Glomerular visceral epithelial cell (primary cell): ENCODE measurements around the gene SSR4.
"Not testable (repeated sequence)": the region's sequence is repeated elsewhere in the genome, so short reads cannot be mapped to it uniquely, and the experiment has no call there.

Experiments
- DNase-seq: peaks from one replicate; pipeline ENCODE4 v3.0.0-alpha.2; 2016; ENCODE audit errors: extremely low spot score

Gene SSR4

DNA sequence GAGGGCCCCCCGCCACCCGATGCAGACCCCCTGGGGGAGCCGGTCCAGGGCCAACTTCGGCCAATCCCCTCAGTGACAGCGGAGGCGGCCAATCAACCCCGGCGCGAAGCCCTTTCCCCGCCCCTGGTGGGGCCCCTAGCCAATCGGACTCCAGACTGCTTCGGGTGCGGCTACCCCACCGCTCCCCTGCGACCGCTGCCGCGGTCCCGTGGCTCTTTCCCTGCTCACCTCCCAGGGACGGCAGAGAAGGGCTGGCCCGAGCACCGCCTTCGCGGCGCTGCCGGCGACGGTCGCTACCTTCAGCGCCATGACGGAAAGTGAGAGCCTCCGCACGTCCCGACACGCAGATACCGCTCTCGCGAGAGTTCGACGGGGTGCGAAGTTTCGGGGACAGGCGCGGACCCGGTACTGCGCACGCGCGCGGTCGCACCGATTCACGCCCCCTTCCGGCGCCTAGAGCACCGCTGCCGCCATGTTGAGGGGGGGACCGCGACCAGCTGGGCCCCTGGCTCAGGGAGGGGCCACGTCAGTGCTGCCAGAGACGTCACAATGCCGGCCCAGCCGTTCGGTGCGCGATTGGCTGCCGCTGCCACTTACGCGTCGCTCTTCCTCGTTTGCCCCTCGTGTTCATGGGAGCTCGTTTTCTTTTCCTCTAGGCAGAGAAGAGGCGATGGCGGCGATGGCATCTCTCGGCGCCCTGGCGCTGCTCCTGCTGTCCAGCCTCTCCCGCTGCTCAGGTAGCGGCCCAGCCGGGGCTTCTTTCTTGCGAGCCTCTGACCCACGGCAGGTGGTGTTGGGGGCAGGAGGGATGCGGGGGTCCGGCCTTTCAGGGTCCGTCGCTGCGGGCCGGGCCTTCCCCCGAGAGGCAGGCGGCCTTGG, at the start of gene SSR4, which contains the start of gene IDH3G:
SSR4 (plus strand) TSS at position 651 of the 879 bp plus-strand sequence; CDS start at position 671, 20 bp downstream.
IDH3G (minus strand) TSS at position 358 of the 879 bp plus-strand sequence; CDS start at position 309, 49 bp downstream.
- DNase-seq: peak; percentile 94

DNA sequence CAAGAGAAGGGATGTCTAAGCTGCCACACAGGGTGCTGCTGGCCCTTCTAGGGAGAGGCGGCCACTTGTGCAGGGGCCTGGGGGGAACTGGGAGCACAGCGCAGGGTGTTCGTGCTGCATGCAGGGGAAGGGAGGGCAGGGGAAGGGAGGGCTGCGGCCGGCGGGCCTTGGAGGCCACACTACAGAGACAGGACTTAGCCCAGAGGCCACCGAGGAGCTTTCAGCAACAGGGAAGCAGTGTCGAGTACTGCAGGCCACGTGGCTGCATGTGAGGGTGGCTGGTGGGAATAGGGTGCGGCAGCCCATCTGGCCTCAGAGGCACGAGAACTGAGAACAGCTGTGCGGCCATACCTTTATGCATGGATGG, 49.4 kb upstream of the SSR4 start:
- DNase-seq: not testable (repeated sequence)

DNA sequence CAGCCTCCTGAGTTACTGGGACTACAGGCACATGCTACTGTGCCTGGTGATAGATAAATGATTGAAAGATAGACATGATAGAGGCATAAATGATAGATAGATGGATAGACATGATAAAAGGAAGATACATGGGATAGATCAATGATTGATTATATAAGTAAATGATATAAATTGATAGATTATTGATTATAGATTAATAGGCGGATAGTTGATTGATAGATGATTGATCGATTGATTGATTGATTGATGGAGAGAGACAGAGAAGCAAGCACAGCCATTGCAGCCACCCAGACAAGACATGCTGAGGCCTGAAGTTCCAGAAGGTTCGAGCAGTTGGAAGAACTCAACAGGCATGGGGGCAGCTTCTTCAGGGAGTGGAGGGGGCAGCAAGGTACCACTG, 48.1 kb upstream of the SSR4 start:
- DNase-seq: no peak

DNA sequence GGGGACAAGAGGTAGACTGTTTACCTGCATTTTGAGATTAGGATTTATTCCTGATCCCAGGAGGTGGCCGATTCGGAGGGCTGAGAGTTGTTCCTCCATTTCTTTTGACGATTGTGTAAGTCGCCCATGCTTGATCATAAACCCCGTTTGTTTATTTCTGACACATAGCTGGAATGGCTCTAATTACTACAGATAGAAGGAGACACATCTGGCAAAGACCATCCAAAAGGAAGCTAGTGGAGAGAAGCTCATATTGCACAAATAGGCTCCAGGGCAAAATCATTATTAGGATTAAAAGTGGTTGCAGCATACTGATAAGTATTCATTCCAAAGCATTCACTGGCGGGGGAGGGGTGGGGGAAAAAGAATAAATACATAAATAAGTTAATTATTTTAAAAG, 47.5 kb upstream of the SSR4 start:
- not testable (repeated sequence) for DNase-seq

DNA sequence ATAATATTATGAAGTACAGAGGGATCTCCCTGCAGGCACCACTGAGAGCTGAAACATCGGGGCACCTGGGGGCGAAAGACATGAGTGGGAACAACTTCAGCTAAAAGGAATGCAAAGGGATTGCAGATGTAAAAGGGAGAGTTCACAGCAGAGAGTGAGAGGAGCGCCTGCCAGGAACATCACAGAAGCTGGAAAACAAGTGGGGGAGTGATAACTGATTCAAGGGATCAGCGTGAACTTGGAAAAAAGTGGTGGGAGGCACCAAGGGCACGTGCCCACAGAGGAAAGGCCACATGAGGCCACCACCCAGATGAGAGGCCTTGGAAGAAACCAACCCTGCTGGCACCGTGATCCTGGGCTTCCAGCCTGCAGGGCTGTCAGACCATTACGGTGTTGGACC, 45.5 kb upstream of the SSR4 start:
- DNase-seq: not testable (repeated sequence)

DNA sequence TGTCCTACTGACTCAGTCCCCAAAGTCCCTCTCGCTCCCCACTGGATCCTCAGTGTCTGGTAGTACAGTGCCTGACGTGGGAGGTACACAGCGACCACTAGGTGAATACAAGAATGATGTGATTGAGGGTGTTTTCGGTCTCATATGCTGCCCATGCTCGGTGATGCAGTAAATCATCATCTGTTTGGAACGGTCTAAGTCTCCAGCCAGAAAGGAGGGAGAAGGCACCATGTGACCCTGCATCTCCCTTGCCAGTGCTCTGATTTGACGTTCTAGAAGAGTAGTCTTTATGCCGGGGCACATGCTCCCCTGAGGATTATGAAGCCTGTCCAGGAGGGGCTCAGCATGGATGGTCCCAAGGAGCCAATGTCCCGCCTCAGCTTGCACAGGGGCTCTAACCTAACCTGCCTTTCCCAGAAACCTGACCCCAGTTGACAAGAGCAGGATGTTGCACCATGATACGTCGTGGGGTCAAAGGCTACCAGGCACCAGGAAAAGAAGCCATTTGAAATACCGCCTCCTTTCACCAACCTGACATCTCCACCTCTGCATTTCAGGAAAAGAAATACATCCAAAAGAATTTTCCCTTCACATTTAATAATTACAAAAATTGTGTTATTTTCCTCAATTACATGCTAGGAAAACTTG, 44.2 kb upstream of the SSR4 start:
- no peak for DNase-seq

DNA sequence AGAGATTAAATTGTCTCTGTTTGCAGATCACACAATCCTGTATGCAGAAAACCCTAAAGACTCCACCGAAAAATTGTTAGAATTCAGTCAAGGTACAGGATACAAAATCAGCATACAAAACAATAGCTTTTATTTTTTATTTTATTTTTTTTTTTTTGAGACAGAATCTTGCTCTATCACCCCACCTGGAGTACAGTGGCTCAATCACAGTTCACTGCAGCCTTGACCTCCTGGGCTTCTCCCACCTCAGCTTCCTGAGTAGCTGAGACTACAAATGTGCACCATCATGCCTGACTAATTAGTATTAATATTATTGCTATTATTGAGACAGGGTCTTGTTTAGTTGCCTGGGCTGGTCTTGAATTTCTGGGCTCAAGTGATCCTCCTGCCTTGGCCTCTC, 39.3 kb upstream of the SSR4 start:
- DNase-seq: no peak

DNA sequence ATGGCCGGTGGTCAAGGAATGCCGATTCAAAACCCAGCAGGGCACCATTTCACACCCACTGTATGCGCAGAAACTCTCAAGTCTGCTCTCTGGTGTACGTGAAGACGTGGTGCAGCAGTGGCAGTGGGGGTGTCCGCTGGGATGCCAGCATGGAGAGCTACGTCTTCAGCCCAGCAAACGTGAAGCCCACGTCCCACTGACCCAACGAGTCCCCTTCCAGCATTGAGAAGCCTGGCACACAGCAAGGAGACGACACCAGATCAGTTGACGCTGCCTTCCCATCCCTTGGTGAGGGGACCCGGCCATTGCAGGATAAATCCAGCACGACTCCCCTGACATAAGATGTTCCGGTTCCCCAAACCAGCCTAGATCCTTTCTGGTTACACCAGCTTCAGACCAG, 32.6 kb upstream of the SSR4 start:
- no peak for DNase-seq

DNA sequence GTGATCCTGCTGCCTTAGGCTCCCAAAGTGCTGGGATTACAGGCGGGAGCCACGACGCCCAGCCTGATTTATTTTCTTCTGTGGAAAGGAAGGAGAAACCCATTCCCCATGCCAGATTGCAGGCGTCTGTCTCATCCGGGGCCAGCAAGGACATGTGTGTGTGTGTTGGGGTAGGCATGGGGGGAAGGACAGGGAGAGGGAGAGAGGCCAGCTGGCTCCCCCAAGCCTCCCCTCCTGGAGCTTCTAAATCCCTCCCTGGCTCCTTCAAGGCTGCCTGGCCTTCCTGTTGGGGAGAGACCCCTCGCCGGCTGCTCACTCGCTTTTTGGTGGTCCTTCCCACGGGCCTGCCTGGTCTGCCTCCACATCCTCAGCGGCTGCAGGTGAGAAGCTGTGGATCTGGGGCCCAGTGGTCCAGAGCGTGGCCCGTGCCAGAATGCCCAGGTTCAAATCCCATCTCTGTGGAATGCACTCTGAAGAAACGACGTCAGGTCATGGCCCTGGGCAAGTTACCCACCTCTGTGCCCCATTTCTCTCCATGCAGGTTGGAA, 31.8 kb upstream of the SSR4 start:
- DNase-seq: no peak

DNA sequence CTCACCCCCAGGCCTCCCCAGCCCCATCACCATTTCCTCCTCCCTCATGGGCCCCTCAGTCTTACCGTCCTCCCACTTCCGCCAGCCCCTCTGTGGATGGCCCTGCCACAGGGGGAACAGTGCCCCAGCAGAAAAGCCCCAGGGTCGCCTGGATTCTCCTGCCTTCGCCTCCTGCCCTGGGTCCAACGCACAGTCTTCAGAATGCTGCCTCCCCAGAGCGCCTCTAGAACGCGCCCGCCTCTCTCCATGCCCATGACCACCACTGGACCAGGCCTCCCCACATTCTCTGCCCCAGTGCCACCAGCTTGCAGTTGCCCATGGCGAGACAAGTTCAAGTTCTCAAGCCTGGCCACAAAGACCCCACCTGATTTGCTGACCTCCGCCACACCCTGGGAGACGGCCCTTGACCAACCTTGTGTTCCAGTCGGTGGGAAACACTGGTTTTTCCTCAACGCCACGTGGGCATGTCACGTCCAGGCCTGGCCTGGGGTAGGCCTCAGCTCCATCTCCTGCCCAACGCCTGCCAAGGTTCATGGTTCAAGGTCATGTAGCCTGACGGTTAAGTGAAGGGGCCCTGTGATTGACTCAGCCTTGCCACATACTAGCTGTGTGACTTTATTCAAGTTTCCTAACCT, 31.1 kb upstream of the SSR4 start:
- DNase-seq: no peak

DNA sequence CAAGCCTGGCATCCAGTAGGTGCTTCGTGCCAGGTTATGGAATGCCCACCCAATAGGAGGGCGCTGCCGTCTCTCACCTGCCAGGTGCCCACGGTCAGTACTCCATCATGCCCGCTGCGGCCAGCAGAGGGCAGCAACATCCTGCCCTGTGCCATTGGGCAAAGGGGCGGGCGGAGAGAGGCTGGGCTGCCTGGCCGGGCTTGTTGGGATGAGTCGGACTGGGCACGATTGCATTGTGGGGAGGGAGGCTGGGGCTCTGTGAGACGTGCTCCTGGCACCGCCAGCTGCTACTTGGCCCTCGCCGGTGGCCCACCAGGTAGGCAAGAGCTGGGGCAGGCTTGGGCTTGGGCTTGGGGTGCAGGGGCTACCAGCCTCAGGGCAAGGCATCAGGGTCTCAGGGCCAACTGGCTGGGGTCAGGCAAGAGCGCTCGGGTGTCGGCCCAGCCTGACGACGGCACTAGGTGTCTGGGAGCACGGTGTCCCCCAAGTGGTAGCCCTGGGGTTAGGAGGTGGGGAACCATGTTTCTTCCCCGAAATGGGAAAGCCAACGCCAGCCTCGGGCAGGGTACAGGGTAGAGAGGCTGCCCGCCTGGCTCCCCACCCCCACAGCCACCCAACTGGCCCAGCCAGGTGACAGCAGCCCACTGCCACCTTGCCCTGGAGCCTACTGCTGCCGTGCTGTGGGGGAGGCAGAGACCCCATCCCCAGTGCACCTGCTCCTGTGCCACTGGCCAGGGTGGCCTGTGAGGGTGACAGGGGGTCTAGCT, 30.3 kb upstream of the SSR4 start, which contains the start of gene PLXNB3:
PLXNB3 (plus strand) TSS at position 261 of the 767 bp plus-strand sequence. CDS start 1,287 bp downstream, outside the sequence.
- DNase-seq: peak; percentile 77

DNA sequence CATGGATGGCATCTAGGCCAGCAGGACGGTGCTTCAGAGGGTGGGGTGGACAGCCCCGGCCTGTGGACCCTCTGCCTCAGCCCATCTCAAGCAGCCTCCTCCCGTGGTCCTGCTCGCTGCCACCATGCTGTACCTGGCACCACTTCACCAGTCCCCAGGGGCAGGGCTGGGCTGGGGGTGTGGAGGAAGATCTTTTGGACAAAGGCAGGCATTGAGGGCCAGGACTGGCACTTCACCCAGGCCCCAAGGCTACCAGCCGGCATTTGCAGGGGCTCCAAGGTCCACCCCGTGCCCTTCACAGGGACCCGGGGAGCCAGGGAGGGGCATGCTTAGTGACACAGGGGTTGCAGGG, 29.7 kb upstream of the SSR4 start:
- DNase-seq: no peak

DNA sequence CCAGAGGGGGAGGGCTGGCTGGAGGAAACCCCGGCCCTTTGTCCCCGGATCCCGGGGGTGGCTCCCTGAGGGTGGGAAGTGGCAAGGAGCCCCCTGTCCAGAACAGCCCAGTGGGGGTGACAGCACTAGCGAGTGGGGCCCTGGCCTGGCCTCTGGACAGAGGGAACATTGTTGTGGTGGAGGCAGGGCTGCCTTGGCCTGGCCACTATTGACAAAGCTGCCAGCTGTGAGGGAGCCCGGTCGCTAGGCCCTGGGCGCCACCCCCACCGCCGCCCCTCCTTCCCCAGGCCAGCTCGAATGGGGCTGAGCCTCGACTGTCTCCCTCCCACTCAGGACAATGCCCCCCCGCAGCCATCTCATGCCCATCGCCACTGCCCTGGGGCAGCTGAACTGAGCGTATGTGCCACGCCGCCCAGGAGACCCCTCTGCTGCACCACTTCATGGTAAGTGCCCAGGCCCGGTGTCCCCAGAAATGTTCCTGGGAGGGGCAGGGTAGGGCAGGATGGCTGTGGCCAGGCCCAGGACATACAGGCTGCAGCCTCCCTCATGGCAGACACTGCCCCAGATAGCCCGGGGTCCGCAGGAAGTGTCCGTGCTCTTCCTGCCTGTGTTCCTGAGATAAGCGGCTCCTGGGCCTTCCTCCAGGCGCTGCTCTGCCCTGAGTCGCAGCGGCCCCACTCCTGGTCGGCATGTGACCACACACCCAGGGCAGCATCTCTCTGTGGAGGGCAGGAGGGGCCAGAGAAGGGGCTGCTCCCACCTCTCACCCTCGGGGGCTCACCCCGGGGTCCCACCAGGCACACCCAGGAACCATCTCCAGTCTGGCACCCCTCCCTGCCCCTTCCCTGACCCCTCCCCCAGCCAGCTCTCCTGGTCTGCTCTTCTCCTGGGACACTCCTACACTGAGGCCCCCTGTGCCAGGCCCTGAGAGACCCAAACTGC, 29.1 kb upstream of the SSR4 start:
- DNase-seq: no peak

DNA sequence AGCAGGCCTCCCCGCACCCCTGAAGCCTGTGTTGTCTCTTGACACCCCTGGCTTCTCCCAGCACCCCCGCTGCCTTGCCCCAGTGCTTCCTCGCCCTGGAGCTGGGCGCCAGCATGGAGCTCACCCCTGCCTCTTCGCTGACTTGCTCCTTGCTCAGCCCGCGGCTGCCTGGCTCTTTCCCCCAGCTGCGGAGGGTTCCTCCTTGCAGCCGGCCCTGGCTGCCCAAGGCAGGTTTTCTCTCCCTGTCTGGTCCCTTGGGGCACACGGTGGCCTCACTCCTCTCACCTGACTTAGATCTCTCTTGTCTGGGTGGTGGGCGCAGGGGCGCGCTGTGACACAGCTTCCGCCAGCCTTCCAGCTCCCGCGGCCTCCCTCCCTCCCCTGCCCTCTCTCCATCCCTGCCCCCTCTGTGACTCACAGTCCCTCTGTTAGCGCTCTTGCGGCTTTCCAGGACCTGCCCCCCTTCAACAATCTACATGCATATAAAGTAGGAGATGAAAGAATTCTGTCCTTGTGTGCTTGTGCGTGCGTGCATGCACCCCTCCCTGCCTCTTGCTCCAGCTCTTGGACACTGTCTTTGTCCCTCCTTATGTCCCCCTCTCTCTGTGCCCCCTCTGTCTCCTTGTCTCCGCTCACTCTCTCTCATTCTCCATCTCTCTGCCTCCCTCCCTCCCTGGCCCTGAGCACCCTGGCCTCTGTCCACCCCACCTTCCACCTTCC, 28.2 kb upstream of the SSR4 start:
- peak; percentile 64 for DNase-seq

DNA sequence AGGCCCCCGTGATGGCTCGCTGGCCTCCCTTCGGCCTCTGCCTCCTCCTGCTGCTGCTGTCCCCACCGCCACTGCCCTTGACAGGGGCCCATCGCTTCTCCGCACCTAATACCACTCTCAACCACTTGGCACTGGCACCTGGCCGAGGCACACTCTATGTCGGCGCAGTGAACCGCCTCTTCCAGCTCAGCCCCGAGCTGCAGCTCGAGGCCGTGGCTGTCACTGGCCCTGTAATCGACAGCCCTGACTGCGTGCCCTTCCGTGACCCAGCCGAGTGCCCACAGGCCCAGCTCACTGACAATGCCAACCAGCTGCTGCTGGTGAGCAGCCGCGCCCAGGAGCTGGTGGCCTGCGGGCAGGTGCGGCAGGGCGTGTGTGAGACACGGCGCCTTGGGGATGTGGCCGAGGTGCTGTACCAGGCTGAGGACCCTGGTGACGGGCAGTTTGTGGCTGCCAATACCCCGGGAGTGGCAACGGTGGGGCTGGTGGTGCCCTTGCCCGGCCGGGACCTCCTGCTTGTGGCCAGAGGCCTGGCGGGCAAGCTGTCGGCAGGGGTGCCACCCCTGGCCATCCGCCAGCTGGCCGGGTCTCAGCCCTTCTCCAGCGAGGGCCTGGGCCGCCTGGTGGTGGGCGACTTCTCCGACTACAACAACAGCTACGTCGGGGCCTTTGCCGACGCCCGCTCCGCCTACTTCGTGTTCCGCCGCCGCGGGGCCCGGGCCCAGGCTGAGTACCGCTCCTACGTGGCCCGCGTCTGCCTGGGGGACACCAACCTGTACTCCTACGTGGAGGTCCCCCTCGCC, 27.4 kb upstream of the SSR4 start:
- no peak for DNase-seq

DNA sequence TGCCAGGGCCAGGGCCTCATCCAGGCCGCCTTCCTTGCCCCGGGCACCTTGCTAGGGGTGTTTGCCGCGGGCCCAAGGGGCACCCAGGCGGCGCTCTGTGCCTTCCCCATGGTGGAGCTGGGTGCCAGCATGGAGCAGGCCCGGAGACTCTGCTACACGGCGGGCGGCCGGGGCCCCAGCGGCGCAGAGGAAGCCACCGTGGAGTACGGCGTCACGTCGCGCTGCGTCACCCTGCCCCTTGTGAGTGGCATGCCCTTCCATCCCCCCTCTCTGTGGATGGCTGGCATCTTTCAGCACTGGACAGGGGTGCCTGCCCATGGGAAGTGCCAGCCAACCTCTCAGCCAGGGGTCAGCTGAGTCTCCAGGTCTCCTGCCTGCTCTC, 26.8 kb upstream of the SSR4 start:
- DNase-seq: no peak

DNA sequence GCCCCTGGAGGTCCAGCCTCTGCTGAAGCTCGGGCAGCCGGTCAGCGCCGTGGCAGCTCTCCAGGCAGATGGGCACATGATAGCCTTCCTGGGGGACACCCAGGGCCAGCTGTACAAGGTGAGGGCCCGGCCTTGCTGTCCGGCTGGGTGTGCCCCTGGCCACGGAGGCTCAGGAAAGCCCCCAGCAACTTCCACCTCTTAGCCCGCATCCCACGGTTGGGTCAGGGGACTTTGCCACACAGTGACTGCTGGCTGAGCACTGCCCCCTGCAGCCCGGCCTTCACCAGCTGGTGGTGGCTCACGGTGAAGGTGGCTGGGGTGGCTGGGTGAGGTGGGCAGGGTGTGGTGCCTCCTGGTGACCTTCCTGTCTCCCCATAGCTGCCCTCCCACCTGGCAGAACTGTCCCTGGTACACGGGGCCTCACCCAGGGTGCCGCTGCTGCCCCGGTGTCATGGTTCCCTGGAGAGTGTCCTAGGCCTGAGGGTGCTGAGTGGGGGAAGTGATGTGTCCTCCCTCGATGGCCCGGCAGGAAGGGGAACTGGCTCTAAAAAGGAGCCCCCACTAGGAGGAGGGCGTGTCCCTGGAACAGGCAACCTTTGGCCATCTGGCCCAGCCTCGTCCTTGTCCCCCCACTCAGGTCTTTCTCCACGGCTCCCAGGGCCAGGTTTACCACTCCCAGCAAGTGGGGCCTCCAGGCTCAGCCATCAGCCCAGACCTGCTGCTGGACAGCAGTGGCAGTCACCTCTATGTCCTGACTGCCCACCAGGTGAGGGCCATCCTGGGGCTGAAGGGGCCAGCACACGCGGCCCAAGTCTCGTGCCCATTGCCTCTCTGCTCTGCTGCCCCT, 25.9 kb upstream of the SSR4 start:
- no peak for DNase-seq
